ENCODE data around the gene AHDC1. TPM values are rescaled to one million over a fixed set of nuclear protein-coding genes. Genes with fewer than 3 reads are reported as not detected.

Gene AHDC1
- total RNA-seq, 1 donor from 2014 or later, result 10.8 TPM

GRCh38 chr1:27596261-27596660 lies 7.7 kb downstream of the AHDC1 start:
- H3K4me3 ChIP-seq (ENCODE audit: low read depth, low read length), result no peak overlapping the region

GRCh38 chr1:27595597-27595996 lies 8.3 kb downstream of the AHDC1 start:
- no peak for TF ChIP-seq CTCF (conservative IDR thresholded peaks at IDR 0.05; ENCODE audit: low read depth, low read length)
- no peak for DNase-seq (ENCODE audit: low read depth)
- H3K4me3 ChIP-seq (ENCODE audit: low read depth, low read length), result no peak overlapping the region

More at GRCh38 chr1:27596261-27596660, 7.7 kb downstream of the AHDC1 start:
- DNase-seq (ENCODE audit: low read depth), result no peak
- no peak for TF ChIP-seq CTCF (conservative IDR thresholded peaks at IDR 0.05; ENCODE audit: low read depth, low read length)

DNA sequence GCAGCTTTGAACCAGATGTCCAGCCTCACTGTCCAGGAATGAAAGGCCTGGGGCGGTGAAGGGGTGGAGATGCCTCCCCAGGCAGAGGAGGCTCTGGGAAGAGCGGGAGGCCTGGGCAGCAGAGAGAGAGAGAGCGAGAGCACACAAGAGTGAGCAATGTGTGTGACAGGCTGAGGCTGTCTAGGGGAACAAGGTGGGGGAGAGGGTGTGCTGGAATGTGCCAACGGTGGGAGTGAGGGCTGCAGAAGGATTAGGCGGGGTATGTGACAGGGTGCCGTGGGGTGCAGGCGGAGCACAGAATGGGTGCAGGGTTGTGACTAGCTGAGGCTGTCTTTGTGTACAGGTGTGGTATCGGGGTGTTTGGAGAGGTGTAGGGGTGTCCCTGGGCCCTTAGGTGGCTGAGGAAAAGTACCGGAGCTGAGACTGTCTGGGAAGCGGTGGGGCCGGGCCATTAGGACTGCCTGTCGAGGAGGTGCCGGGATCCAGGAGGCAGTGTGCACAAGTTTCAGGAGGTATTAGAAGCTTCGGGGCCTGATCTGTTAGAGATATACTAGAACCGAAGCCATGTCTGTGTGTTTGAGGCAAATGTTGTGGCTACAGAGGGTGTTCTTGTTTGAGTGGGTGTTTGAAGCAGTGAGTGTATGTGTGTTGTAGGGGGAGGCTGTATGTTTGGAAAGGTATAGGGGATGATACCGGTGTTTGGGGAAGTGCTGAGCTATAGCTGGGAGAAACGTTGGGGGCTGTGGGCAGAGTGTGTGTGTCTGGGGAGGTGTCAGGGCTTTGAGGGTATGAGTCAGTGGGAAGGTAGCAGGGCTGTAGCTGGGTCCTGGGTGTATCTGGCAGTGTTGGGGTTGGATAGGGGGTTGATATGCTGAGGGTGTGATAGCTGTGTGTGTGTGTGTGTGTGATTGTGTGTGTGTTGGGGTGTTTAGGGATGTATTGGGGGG lies 9.1 kb downstream of the AHDC1 start:
- TF ChIP-seq CTCF (conservative IDR thresholded peaks at IDR 0.05; ENCODE audit: low read depth, low read length), result no peak
- no peak overlapping the region for H3K4me3 ChIP-seq (ENCODE audit: low read depth, low read length)
- DNase-seq (ENCODE audit: low read depth), result no peak

DNA sequence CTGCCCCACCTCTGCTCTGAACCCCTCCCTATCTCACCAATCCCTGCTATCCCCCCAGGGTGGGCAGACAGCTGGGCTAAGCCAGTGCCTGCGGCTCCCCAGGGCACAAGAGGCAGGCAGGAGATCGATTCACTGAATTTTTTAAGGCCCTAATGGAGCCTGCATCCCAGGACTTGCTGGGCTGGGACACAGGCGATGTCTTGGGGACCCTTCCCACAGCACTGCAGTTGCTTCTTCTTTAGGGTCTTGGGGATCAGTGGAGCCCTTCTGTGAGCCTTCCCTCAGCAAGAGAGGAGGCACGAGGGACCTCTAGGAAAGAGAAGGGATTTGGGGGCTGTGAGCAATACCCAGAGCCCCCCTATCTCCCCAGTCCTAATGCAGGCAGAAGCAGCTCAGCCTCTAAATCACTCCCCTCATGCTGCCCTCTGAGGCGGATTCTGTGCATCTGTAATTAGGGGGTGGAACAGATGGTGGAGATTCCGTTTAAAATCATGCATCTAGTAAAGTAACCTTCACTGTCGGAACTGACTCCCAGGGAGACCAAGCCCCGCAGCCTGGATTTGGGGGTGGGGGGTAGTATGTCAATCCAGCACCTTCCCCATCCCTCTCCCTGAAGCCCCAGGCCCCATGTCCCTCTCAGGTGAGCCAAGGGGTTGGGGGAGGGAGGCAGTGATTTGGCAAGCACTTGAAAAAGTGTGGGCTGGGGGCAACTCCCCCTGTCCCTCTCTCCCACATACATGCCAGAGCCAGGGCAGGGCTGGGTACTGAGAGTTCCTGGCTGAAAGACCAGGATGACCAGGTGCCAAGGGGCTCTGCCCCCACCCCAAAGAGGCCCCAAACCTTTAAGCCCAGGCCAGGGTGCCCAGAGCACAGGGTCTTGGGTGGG lies 10.0 kb downstream of the AHDC1 start:
- no peak overlapping the region for H3K4me3 ChIP-seq (ENCODE audit: low read depth, low read length)
- TF ChIP-seq CTCF (conservative IDR thresholded peaks at IDR 0.05; ENCODE audit: low read depth, low read length), result no peak
- DNase-seq (ENCODE audit: low read depth), result no peak

- H3K4me3 ChIP-seq (ENCODE audit: low read depth, low read length), result no peak overlapping the region
- TF ChIP-seq CTCF (conservative IDR thresholded peaks at IDR 0.05; ENCODE audit: low read depth, low read length), result no peak
- no peak for DNase-seq (ENCODE audit: low read depth)
These were observed 10.8 kb downstream of the AHDC1 start for GRCh38 chr1:27592931-27593677.

- no peak overlapping the region for H3K4me3 ChIP-seq (ENCODE audit: low read depth, low read length)
- DNase-seq (ENCODE audit: low read depth), result no peak
- no peak for TF ChIP-seq CTCF (conservative IDR thresholded peaks at IDR 0.05; ENCODE audit: low read depth, low read length)
These were observed 11.6 kb downstream of the AHDC1 start for GRCh38 chr1:27592232-27592930.
